ENCODE data around the gene HPCAL1.

DNA sequence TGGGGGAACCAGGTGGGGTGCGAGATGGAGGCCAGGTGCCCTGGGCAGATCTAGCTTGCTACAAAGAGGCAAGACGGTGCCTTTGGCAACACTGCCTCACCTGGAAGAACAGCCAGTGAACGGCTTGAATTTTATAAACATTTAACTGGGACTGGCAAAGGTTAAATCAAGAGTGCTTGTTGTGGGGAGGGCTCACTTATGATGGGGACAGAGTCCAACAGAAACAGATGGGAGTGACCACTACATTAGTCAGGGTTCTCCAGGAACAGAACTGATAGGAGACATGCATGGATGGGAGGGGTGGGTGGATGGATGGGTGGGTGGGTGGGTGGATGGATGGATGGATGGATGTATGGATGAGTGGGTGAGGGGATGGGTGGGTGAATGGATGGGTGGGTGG lies 126.2 kb downstream of the HPCAL1 start:
- TF ChIP-seq, protein P1, sequence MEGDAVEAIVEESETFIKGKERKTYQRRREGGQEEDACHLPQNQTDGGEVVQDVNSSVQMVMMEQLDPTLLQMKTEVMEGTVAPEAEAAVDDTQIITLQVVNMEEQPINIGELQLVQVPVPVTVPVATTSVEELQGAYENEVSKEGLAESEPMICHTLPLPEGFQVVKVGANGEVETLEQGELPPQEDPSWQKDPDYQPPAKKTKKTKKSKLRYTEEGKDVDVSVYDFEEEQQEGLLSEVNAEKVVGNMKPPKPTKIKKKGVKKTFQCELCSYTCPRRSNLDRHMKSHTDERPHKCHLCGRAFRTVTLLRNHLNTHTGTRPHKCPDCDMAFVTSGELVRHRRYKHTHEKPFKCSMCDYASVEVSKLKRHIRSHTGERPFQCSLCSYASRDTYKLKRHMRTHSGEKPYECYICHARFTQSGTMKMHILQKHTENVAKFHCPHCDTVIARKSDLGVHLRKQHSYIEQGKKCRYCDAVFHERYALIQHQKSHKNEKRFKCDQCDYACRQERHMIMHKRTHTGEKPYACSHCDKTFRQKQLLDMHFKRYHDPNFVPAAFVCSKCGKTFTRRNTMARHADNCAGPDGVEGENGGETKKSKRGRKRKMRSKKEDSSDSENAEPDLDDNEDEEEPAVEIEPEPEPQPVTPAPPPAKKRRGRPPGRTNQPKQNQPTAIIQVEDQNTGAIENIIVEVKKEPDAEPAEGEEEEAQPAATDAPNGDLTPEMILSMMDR (IDR thresholded peaks at IDR 0.05; ENCODE audit: control extremely low read depth in 1 of 3, insufficient read depth in 1 of 3, low read depth in 1 of 3, low read length in 3 of 3): no peak
- TF ChIP-seq EZH2 (IDR thresholded peaks at IDR 0.05; ENCODE audit: low read depth, low read length, severe bottlenecking): no peak
- no peak for TF ChIP-seq POLR2AphosphoS5 (IDR thresholded peaks at IDR 0.05; ENCODE audit: low read depth, low read length)
